Gastroesophageal sphincter (tissue), 3 donors: ENCODE data around the gene IGSF23.

Experiments used
- EP300 ChIP-seq: sonication (generic); formaldehyde crosslinking; IDR thresholded peaks from one replicate; pipeline ENCODE4 v1.6.1; 2017; ENCODE audit warnings: antibody characterized with exemption, mild to moderate bottlenecking
- POLR2A ChIP-seq, 2 donors: fragments of 450-650 bp; IDR thresholded peaks; one replicate each; pipeline ENCODE4 v1.6.1; 2017; ENCODE audit warnings: antibody characterized with exemption in 2 of 2, mild to moderate bottlenecking in 2 of 2, moderate library complexity in 1 of 2
- POLR2AphosphoS5 ChIP-seq: sonication (generic); formaldehyde crosslinking; IDR thresholded peaks from one replicate; pipeline ENCODE4 v1.6.1; 2017; ENCODE audit warnings: antibody characterized with exemption
- TF ChIP-seq, protein P1 (sequence below), 4 experiments: fragments of 200-600 bp in 2 of 4; fragments of 450-650 bp in 2 of 4; sonication (generic) in 1 of 4; IDR thresholded peaks; one replicate each; pipeline ENCODE4 v1.5.1; 2017 to 2019; ENCODE audit warnings: antibody characterized with exemption in 4 of 4, mild to moderate bottlenecking in 2 of 4, moderate library complexity in 2 of 4

DNA sequence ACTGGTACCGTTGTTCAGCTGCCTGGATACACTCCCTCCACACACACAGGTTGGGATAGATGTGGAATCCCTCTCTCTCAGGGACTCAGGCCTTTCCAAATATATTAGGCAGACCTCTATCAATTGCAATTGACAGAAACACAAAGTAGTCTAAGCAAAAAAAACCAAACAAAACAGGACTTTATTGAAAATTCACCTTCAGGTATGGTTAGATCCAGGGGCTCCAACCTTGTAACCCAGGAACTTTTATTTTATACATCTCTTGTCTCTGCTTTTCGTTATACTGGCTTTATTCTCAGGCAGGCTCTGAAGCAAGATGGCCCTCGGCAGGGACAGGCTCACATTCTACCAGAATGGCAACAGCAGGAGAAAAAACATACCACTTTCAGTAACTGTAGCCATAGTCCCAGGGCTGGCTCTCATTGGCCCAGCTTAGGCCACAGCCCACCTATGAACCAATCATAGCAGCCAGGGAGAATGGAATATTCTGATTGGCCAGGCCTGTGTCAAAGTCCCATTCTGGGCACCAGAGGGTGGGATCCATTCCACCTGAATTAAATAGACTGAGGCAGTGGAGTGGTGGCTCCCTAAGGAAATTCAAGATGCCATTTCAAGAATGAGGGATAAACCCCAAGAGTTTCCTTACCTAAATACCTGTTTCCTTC is 44.8 kb downstream of the IGSF23 start:
- TF ChIP-seq, protein P1, sequence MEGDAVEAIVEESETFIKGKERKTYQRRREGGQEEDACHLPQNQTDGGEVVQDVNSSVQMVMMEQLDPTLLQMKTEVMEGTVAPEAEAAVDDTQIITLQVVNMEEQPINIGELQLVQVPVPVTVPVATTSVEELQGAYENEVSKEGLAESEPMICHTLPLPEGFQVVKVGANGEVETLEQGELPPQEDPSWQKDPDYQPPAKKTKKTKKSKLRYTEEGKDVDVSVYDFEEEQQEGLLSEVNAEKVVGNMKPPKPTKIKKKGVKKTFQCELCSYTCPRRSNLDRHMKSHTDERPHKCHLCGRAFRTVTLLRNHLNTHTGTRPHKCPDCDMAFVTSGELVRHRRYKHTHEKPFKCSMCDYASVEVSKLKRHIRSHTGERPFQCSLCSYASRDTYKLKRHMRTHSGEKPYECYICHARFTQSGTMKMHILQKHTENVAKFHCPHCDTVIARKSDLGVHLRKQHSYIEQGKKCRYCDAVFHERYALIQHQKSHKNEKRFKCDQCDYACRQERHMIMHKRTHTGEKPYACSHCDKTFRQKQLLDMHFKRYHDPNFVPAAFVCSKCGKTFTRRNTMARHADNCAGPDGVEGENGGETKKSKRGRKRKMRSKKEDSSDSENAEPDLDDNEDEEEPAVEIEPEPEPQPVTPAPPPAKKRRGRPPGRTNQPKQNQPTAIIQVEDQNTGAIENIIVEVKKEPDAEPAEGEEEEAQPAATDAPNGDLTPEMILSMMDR (IDR thresholded peaks at IDR 0.05): no peak
- TF ChIP-seq POLR2A (IDR thresholded peaks at IDR 0.05) (no peak), POLR2AphosphoS5 (no peak), EP300 (no peak)
